Stimulated activated CD8-positive, alpha-beta memory T cell treated with anti-CD3 and anti-CD28 coated beads, Interleukin-4, amount 100 ng/mL, for 24 hours (primary cell): ENCODE data around the gene PCDH9.

Experiments used
- DNase-seq: peaks from one replicate; pipeline ENCODE4 v3.0.0-alpha.2; 2020; ENCODE audit warnings: low read depth

The PCDH9 gene

DNA sequence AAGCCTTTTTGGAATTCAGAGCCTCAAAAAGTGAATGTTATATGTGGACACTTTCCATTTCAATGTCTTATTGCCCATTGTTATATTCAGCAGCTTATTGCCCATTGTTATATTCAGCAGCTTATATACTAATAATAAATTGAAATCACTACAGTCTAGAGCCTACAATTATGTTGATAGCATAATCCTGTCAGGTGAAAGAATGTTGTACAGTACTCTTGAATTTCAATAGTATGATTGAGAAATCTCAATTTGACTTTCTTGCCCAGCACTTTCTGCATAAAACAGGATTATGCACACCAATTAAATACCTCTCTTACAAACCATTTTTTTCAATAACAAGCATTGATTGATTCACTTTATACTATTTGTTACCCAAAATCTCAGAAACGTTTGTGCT is 260.8 kb downstream of the PCDH9 start:
- DNase-seq = no peak

DNA sequence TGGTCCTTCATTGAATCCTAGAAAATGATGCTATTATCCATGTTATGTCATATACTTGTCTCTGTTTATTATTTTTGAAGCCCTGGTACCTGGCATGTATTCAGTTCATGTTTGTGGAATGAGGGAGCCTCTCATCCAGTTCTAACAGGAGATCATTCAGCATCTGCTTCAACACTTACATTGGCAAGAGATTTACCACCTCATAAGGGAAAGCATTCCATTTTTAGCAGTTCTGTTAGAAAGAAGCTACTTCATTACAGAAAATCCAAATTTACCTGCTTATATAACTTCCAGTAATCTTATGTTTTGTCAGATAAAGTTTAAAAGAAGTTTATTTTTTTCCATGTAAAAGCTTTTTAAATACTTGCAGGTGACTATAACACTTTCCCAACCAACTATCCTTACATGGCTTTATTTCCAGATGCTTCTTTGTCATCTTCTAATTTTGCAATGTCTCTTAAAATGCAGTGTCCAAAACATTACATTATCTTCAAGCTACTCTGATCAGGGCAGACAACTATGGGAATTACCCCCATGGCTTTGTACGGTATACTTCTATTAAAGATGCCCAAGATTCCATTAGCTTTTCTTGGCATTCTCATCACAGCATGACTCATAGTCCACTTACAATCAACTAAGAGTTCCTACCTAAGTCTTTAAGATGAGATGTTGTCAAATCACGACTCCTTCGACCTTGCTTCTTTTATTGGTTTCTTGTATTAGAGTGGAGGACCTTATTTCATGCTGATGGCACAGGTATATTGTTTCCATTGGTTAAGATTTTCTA is 262.1 kb downstream of the PCDH9 start:
- DNase-seq = no peak

DNA sequence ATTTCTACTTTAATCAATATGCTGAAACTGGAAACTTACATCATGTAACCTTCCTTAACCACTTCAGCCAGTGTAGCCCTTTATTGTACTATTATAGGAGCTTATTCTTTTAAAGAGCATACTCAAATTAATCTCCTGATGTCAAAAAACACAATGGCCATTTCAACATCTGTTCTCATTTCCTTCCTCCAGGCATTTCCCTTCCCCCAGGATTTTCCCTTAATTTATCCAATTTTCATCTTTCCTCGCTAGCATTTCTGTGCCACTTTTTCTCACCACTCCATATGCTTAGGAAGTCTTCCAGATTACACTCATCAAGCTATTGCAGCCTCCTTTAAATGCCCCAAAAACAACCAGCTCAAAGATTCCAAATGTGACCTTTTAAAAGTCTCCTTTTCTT is 265.0 kb downstream of the PCDH9 start:
- DNase-seq = no peak

DNA sequence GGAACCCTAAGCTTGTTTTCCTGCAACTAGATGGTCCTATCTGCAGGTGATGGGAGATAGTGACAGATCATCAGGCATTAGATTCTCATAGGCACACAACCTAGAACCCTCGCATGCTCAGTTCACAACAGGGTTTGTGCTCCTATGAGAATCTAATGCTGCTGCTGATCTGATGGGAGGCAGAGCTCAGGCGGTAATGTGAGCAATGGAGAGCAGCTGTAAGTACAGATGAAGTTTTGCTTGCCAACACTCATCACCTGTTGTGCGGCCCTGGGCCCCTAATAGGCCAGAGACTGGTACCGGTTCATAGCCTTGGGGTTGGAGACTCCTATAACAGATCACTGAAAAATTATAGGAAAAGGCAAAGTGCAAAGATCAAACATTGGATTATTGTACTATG is 267.2 kb downstream of the PCDH9 start:
- no peak for DNase-seq

DNA sequence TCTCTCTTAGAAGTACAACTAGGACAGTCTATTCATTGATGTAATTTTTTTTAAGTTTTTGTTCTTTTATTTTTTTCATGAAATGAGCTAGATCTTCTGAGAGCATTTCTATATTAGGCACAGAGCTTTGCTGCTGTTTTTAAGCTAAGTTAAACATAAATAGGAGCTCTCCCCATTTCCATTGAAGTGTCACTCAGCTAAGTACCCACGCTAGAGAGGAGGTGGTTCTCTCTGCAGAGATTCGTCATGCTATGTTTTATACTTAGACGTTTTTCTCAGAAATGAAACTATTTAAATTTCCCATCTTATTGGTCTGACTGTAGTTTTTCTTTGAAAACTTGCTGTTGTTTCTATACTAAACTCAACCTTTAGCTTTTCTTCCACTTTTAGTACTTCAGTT is 271.5 kb downstream of the PCDH9 start:
- no peak for DNase-seq

DNA sequence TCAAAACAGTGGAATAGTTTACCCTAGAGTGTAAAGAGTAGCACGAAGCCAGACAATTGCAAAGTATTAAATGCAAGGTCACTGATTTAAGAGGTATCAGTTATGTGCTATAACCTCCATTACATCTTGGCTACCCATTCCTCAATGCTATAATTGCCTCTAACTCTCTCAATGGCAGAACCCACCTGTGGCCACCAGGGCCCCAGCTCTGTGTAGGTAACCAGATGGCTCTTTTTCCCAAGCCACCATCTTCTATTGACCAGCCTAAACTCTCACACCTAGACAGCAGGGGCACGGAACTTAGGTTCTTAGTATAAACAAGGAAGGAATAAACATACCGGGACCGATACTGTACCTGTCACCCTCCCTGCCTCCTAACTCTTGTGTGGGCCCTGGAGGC is 277.6 kb downstream of the PCDH9 start:
- no peak for DNase-seq

DNA sequence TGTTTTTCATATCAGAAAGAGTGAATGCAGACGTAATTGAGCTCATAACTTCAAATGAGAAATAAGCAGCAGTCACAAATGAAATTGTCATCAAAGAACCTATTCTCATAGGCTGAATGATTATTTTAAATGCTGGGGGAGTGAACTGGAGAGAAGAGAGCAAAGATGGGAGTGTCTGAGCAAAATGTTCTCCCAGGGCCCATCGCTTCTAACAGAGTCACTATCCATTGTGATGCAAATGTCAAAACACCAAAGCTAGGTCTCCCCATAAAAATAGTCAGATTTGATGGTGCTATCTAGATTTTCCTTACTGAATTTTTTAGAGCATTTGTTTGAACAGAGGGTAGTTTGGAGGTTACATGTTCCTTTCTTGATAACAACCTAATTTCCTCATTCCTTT is 278.7 kb downstream of the PCDH9 start:
- no peak for DNase-seq

DNA sequence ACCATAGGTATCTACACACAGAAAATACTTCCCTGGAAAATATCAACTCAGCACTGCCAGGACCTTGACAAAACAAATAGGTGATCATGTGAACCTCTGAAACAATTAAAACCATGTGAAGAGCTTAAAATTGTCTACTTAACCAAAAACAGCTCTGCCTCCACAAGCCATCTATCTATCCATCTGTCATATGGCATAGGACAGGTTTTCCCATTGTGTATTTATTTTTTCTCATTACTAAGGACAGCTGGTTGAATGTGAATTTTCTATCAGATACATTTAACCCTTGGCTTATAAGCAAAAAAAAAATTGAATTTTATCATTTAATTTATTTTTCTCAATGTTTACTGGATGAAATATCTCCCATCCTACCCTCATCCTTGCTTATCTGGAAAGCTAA is 279.5 kb downstream of the PCDH9 start:
- no peak for DNase-seq

DNA sequence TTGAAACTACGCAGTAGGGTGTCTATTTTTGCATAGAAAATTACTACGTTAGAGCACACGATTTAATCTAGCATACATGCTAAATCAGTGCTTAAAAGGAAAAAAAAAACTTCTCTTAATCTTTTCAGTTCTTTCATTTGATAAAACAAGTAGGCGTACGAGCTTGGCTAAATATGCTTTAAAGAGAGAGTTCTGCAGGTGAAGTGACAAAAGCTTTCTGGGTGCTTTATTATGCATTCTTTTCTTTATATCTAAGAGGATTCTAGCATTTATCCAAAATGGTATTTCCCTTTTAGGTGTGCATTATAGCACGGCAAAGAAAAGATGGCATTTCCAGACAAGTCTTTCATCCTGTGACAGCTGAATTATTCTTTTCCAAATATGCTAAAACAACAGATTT is 281.2 kb downstream of the PCDH9 start:
- no peak for DNase-seq

DNA sequence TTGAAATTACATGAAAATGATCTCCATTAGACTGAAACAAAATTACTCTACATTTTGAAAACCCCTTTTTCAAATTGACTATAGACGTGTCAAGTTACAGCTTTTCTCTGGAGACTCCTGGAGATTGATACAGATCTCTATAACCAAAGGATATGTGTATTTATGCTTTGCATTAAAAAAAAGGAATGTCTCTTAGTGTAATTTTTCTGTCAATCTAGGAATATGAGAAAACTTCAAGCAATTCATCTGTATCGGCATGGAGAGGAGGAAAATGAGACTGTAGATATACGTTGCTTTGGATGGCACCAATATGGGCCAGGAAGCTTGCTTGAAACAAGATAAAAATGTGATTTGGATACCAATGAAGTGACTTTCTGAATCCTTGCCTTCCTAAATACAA is 286.6 kb downstream of the PCDH9 start:
- no peak for DNase-seq

DNA sequence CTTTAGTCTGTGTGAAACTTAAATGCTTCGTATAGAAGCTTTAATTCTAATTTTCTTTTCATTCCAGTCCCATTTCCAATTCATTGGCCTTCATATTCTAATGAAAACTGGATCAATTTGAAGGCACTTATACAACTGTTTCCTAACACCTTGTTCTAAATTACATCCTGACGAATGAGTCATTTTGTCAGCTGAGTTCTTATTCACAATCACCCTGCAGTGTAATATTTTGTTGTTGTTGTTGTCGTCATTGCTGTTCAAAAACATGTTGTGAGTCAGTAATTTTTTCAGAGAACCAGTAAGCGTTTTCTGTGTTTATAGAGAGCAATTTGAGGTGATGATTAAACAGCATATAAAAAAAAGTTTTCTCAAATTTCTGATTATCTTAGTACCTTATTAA is 290.0 kb downstream of the PCDH9 start:
- no peak for DNase-seq

DNA sequence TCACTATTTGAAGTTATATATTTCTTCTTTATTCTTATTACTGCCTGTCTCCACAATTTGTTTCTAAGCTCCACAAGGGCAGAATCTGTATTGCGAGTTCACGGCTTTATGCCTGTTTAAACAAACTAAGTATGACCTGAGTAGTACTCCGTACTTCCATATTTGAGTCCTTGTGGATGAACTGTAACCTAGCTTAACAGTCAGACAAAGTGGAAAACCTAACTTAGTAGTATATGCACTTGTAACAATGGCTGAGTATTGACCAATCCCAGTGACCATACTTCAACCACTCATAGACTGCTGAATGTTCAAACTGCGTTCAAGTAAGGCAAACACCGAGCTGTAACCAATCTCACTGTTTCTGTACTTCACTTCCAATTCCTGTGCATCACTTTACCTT is 292.7 kb downstream of the PCDH9 start:
- no peak for DNase-seq

DNA sequence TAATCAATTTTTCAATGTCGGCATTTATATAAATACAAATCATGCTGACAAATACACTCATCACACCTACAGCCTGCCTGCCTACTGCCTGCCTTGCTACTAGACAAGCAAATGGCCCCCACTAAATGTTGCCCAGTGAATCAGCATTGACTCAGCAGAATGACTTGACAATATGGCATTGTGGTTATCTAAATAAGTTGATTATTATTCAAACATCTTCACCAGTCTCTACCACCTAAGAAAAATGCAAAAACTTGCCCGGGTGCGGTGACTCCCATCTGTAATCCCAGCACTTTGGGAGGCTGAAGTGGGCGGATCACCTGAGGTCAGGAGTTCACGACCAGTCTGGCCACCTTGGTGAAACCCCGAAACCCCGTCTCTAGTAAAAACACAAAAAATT is 296.1 kb downstream of the PCDH9 start:
- DNase-seq = no peak

DNA sequence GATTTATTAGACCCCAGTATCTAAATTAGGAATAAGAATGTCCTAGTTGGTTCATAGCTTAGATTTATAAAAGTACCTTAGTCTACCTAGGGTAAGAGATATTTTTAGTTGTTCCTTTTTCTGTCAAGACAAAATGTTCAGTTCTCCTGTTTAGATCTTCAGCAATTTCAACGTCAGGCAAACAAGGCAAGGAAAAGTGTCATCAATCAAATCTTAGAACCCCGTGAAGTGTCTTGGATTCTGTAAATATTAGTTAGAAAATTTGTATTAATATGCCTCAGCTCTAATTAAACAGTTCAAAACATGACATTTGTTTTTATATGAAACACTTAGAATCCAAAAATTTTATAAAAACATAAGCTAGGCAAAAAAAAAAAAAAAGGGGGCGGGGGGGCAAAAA is 296.6 kb downstream of the PCDH9 start:
- DNase-seq = no peak

DNA sequence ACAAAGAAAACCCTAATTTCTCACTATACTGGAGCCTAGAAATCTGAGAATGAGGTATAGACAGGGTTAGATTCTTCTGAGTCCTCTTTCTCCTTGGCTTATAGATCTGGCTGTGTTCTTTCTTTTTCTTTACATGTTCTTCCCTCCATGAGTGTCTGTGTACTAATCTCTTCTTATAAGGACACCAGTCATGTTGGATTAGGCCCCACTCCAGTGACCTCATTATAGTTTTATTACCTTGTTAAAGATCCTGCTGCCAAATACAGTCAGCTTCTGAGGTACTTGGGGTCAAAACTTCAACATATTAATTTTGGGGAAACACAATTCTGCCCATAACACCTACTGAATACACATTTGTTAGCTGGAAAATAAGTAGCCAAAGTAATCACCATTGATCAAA is 302.6 kb downstream of the PCDH9 start:
- DNase-seq = no peak

DNA sequence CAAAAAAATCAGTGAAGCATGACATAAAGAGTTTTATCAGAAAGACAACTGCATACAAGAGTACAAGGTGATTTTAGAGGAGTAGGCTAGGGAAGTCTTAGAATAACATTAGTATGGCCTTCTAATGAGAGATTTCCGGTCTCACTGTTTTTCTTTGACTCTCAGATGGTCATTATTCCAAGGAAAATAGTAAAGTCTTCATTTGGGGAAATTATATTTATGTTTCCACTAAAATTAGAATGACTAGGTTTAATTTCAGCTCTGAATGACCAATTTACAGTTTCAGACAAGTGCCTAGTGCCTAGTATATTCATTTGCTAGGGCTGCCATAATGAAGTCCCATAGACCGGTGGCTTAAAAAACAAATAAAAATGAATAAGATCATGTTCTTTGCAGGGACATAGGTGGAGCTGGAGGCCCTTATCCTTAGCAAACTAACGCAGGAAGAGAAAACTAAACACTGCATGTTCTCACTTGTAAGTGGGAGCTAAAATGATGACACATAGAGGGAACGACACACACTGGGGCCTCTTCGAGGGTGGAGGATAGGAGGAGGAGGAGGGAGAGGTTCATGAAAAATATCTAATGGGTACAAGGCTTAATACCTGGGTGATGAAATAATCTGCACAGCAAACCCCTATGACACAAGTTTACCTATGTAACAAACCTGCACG is 303.1 kb downstream of the PCDH9 start:
- DNase-seq = no peak

DNA sequence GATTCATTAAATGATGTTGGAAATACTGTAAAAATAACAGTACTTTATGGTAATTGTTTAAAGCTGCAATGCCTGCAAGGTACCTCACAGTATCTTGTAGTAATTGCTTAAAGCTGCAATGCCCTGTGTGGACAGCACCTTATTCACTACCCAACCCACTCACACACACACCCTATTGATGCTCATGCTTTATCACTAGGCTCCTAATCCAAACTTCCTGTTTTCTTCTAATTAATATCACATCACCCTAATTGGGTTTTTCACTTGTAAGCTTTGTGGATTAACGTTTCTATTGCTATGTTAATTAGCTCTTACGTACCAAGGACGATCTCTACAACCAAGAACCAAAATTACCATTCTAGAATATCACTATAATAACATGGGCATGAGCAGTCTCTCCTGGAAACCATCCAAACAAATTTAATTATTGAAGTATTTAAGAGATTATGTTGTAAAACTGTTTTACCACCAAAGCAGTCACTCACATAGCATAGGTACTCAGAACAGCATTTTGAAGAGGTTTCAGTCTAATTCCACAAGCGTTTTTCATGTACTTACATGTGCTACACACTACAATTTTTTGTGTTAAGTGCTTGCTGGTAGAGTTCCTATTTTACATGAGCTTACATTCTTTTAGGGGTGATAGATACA is 303.8 kb downstream of the PCDH9 start:
- DNase-seq = no peak

DNA sequence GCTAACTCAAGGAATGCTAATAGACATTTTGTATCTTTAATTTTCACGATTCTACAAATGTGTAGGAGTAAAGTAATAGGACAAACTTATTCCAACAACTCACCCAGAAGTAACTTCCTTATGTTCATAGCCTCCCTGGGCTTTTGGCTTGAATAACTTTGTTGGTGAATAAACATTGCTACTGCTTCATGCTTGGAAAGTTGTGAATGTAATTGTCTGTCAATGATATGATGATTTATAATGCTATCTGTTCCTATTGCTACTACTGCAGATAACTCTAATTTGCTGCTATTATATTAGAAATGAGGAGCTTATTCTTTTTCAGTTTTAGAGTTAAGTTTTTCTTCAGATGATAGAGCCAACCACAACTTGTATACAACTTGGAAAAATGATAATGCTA is 307.7 kb downstream of the PCDH9 start:
- DNase-seq = no peak

DNA sequence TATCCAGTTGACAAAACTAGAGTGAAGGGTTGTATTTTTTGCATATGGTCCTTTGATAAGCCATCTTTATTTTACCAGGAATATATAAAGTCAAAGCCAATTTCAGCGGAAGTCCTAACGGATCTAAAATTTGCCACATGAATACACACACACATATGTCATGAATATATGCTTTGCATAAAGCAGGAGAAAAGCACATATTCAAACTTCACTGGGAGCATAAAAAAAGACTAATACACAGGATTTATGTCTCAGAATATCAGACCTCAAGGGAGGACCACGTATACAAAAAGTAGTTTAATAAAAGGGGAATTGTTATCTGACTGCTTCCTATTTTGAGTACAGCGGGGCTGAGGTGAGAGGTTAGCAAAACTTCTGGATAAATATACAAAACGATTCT is 308.7 kb downstream of the PCDH9 start:
- no peak for DNase-seq

DNA sequence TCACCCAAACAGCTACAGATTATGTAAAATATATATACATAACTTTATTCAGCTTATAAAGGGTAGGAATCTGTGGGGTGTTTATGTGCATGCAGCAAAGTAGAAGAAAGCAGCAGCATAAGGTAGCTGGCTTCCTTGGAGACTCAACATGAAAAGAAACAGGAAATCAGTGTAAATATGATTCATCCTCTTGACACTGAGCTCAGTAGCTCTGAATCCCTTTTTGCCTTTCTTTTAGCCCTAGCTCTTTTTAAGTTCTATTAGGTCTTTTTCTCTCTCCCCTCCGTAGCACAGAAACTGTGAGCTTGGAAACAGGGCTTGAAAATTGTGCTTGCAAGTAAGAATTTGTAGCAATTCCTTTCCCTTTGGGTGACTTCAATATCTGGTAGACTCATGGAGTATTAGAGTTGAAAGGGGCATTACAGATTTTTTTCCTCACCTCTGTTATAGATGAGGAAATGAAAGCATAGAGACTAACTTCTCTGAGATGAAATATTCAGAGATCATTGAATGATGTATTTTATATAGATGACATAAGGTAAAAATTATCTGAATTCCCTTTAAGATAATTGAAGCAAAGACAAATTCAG is 314.4 kb downstream of the PCDH9 start:
- DNase-seq = no peak

DNA sequence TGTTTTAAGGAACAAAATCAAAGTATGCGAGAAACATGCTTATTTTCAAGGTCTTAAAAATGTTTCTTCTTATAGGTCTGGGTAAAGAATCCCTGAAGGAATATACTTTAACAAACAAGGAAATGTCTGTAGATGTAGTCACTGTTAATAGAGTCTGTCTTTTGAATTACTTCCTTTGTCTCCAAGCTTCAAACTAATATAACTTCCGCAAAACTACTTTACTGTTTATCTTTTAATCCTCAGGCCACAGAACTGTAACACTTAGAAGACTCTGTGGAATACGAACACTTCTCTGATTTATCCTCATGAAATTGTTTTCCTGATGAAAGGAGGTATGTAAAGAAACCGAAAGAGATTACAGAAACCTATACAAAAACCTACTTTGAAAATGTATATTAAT is 316.0 kb downstream of the PCDH9 start:
- DNase-seq = no peak

DNA sequence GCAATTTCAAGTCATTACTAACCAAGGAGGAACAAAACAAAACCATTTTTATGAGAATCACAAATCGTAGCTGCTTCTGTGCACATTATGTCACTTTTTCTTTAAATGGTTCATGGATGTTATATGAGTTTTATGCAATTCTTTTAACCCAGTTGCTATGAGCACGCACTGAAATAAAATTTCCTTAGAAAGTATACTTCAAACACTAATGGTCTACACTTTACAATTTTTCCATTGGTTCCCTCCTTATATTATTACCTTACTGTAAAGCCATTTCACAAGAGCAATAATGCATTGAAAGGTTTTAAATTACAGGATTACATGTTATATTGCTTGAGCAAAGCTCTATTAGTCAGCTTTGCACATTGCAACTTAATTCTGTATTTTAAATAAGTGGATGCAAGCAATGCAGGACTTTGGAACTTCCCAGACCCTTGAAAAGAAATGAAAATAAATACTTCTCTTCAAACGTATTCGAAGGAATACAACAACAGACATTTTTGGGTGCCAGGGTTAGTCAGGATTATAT is 318.7 kb downstream of the PCDH9 start:
- DNase-seq = no peak

DNA sequence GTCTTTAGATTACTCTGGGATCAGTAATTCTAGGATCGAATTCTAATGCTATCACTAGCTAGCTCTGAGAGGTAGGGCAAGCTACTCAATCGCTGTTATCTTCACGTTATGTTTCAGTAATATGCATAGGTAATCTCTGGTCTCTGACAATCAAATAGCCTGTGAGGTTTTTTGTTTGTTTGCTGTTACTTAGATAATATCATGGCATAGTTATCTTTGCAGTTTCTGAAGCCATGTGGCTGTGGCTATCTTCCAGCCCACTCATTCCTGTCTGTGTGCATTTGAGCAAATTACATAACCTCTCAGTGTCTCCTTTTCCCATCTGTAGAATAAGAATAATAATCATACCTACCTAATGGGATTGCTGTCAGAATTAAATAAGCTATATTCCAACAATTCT is 330.2 kb downstream of the PCDH9 start:
- DNase-seq = no peak
